ENCODE measurements around the gene NANOS2. TPM values are rescaled to one million over a fixed set of nuclear protein-coding genes. Genes with fewer than 3 reads are reported as not detected.

NANOS2 gene
- not detected for total RNA-seq

- Mint-ChIP-seq H3K36me3 (ENCODE audit: low read depth) (no peaks in the 10 kb centered on the region), H3K4me1 (peaks cover 4% of the 10 kb centered on the region)
- no peak for ATAC-seq (replicated peaks)
Observed at GRCh38 chr19:45913874-45914830, at the start of gene NANOS2. TSS of gene NANOS2 (minus strand) at chr19:45914778. CDS start at chr19:45914693, 85 bp downstream.

DNA sequence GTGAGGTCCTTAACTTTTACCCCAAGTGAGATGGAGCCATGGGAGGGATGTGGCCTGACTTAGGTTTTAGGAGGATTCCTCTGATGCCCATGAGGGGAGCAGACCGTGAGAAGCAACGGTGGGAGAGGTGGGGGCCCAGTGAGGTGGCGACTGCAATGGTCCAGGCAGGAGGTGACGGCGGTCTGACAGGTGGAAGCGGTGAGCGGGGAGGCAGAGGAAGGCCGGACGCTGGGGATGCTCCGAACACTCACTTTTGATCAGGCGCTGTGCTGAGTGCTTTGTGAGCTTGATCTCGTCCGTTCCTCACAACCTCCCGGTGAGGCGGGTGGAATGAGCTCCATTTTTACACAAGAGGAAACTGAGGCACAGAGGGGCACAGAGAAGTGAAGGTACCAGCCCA lies 47.4 kb upstream of the NANOS2 start:
- Mint-ChIP-seq H3K27ac (no peak overlapping the region), H3K36me3 (ENCODE audit: low read depth) (no peaks in the 10 kb centered on the region), H3K27me3 (peaks cover 39% of the 10 kb centered on the region), H3K4me1 (no peaks in the 10 kb centered on the region), H3K4me3 (no peak overlapping the region), H3K9me3 (no peaks in the 10 kb centered on the region)
- ATAC-seq (replicated peaks), result no peak

More at GRCh38 chr19:45913874-45914830, at the start of gene NANOS2:
- H3K9me3 Mint-ChIP-seq, result no peaks in the 10 kb centered on the region
- peaks cover 20% of the 10 kb centered on the region for H3K27me3 Mint-ChIP-seq
- no peak within 1 kb of the TSS for H3K4me3 Mint-ChIP-seq
- H3K27ac Mint-ChIP-seq, result no peak within 1 kb of the TSS

GRCh38 chr19:45960595-45961235 lies 46.1 kb upstream of the NANOS2 start:
- Mint-ChIP-seq H3K4me3 (no peak overlapping the region), H3K36me3 (ENCODE audit: low read depth) (no peaks in the 10 kb centered on the region), H3K27ac (no peak overlapping the region), H3K4me1 (no peaks in the 10 kb centered on the region), H3K27me3 (peaks cover 35% of the 10 kb centered on the region), H3K9me3 (no peaks in the 10 kb centered on the region)
- ATAC-seq (replicated peaks), result no peak

DNA sequence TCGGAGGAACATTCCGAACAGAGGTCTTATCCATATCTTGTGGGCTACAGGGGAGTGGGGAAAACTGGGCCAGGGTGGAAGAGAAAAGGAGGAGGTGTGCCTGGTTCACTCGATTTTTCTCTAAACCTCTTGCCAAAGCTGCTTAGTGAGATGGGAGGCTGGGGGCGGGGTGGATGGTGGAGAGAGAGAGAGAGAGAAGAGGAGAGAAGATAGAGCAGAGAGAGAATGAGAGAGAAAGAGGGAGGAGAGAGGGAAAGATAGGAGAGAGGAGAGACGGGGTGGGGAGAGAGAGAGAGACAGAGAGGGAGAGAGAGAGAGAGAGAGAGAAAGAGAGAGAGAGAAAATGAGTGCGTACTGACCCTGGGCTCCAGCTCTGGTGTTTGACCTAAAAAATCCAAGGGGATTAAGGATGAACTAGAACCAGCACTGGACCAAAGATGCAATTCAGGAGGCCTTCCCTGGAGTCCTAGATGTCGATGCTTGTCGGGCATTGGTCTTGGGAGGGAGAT lies 45.0 kb upstream of the NANOS2 start:
- H3K4me1 Mint-ChIP-seq, result peaks cover 7% of the 10 kb centered on the region
- no peak overlapping the region for H3K4me3 Mint-ChIP-seq
- peaks cover 39% of the 10 kb centered on the region for H3K27me3 Mint-ChIP-seq
- no peak for ATAC-seq (replicated peaks)
- no peaks in the 10 kb centered on the region for H3K9me3 Mint-ChIP-seq
- H3K27ac Mint-ChIP-seq, result no peak overlapping the region
- no peaks in the 10 kb centered on the region for H3K36me3 Mint-ChIP-seq (ENCODE audit: low read depth)

- H3K4me1 Mint-ChIP-seq, result peaks cover 7% of the 10 kb centered on the region
- H3K27me3 Mint-ChIP-seq, result peaks cover 39% of the 10 kb centered on the region
- no peak overlapping the region for H3K4me3 Mint-ChIP-seq
- no peaks in the 10 kb centered on the region for H3K36me3 Mint-ChIP-seq (ENCODE audit: low read depth)
- no peak overlapping the region for H3K27ac Mint-ChIP-seq
- H3K9me3 Mint-ChIP-seq, result no peaks in the 10 kb centered on the region
- no peak for ATAC-seq (replicated peaks)
Observed at GRCh38 chr19:45958769-45959516, 44.4 kb upstream of the NANOS2 start.

GRCh38 chr19:45958320-45958719 lies 43.7 kb upstream of the NANOS2 start:
- Mint-ChIP-seq H3K4me1 (peaks cover 8% of the 10 kb centered on the region), H3K4me3 (no peak overlapping the region), H3K27ac (no peak overlapping the region), H3K36me3 (ENCODE audit: low read depth) (no peaks in the 10 kb centered on the region), H3K27me3 (peaks cover 42% of the 10 kb centered on the region), H3K9me3 (peaks cover 1% of the 10 kb centered on the region)
- no peak for ATAC-seq (replicated peaks)

GRCh38 chr19:45955905-45956608 lies 41.5 kb upstream of the NANOS2 start:
- no peak for ATAC-seq (replicated peaks)
- Mint-ChIP-seq H3K27ac (no peak overlapping the region), H3K4me3 (no peak overlapping the region), H3K4me1 (peaks cover 12% of the 10 kb centered on the region), H3K27me3 (peaks cover 35% of the 10 kb centered on the region), H3K36me3 (ENCODE audit: low read depth) (no peaks in the 10 kb centered on the region), H3K9me3 (peaks cover 3% of the 10 kb centered on the region)

- H3K27me3 Mint-ChIP-seq, result peaks cover 28% of the 10 kb centered on the region
Observed at GRCh38 chr19:45954156-45954555, 39.6 kb upstream of the NANOS2 start.

GRCh38 chr19:45953676-45954075 lies 39.1 kb upstream of the NANOS2 start:
- H3K36me3 Mint-ChIP-seq (ENCODE audit: low read depth), result no peaks in the 10 kb centered on the region
- no peak for ATAC-seq (replicated peaks)
- H3K27ac Mint-ChIP-seq, result no peak overlapping the region
- peaks cover 3% of the 10 kb centered on the region for H3K9me3 Mint-ChIP-seq
- H3K4me1 Mint-ChIP-seq, result peaks cover 12% of the 10 kb centered on the region
- peaks cover 28% of the 10 kb centered on the region for H3K27me3 Mint-ChIP-seq
- peak overlapping the region; percentile 79 for H3K4me3 Mint-ChIP-seq

More at GRCh38 chr19:45954156-45954555, 39.6 kb upstream of the NANOS2 start:
- no peak overlapping the region for H3K4me3 Mint-ChIP-seq
- H3K4me1 Mint-ChIP-seq, result peaks cover 12% of the 10 kb centered on the region
- no peaks in the 10 kb centered on the region for H3K36me3 Mint-ChIP-seq (ENCODE audit: low read depth)
- no peak for ATAC-seq (replicated peaks)
- H3K9me3 Mint-ChIP-seq, result peaks cover 3% of the 10 kb centered on the region
- no peak overlapping the region for H3K27ac Mint-ChIP-seq

DNA sequence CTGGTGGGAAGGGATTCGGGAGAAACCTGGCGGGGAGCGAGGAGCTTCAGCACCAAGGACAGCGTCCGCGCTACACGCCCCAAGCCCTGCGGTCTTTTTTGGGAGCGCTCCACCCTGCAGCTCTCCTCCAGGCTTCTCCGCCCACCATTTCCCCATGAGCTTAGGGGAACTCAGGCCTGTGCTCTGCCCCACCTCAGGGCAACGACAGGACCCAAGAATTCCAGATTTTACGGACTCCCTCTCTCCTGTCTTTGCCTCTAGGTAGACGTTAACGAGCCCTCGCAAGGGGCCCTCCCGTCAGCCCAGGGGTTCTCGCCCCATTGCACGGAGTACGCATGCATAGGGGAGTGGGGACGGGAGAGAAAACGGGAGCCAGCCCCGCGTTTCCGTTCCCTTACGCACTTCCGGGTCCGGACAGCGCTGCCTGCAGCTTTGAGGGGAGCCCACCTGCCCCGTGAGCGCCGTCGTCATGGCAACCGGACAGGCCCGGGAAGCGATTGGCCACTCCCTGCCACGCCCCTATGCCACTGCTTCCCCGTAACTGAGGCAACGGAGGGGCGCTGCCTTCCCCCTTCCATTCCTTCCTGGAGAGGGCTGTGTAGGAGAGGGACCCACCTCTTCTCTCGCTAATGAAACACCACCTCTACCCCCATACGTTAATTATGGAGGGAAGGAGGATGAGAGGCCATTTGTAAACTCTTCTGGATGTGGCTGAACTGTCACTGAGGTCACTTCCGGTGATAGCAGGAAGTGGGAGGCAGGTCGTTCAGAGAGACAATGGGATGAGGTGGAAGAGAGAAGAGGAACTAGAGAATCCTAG lies 38.3 kb upstream of the NANOS2 start:
- H3K27me3 Mint-ChIP-seq, result peaks cover 24% of the 10 kb centered on the region
- ATAC-seq (replicated peaks), result peak; percentile 67
- no peaks in the 10 kb centered on the region for H3K36me3 Mint-ChIP-seq (ENCODE audit: low read depth)
- peaks cover 12% of the 10 kb centered on the region for H3K4me1 Mint-ChIP-seq
- H3K9me3 Mint-ChIP-seq, result peaks cover 3% of the 10 kb centered on the region
- peak overlapping the region; percentile 79 for H3K4me3 Mint-ChIP-seq
- H3K27ac Mint-ChIP-seq, result no peak overlapping the region

DNA sequence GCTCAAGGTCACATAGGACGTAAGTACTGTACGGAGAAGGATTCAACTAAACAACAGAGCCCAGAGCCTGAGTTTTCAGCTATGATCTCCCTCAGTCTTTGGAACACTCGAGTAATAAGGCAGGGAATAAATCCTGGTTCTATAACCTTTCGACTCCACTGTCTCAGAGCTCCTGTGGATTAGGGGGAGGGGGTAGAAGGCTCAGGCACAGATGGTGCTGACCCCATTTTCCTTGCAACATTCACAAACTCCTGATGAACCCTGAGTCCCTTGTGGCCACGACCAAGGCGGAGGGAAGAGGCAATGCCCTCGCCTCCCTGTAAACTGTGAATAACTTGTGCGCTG lies 37.7 kb upstream of the NANOS2 start:
- H3K27me3 Mint-ChIP-seq, result peaks cover 24% of the 10 kb centered on the region
- H3K27ac Mint-ChIP-seq, result no peak overlapping the region
- H3K4me3 Mint-ChIP-seq, result peak overlapping the region; percentile 79
- peaks cover 3% of the 10 kb centered on the region for H3K9me3 Mint-ChIP-seq
- no peaks in the 10 kb centered on the region for H3K36me3 Mint-ChIP-seq (ENCODE audit: low read depth)
- peaks cover 12% of the 10 kb centered on the region for H3K4me1 Mint-ChIP-seq
- no peak for ATAC-seq (replicated peaks)

DNA sequence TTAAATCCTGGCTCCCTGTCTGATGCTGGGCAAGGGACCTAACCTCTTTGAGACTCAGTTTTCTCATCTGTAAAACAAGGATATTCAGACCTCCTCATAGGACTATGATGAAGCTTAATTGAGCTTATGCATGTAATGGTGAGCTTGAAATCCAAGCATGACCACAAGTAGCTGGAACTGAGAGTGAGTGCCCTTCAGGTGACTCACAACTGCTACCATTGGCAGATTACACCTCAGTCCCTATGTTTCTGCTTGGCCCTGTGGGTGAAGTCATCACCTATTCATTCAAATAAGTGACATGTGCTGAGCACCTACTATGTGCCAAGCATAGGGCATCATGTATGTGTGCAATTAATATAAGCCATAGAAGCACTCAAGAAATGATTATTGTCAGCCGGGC lies 33.3 kb upstream of the NANOS2 start:
- H3K4me1 Mint-ChIP-seq, result no peaks in the 10 kb centered on the region
- peak; percentile 29 for ATAC-seq (replicated peaks)
- H3K27me3 Mint-ChIP-seq, result peaks cover 23% of the 10 kb centered on the region
- no peaks in the 10 kb centered on the region for H3K36me3 Mint-ChIP-seq (ENCODE audit: low read depth)
- H3K9me3 Mint-ChIP-seq, result no peaks in the 10 kb centered on the region
- no peak overlapping the region for H3K4me3 Mint-ChIP-seq
- H3K27ac Mint-ChIP-seq, result no peak overlapping the region

DNA sequence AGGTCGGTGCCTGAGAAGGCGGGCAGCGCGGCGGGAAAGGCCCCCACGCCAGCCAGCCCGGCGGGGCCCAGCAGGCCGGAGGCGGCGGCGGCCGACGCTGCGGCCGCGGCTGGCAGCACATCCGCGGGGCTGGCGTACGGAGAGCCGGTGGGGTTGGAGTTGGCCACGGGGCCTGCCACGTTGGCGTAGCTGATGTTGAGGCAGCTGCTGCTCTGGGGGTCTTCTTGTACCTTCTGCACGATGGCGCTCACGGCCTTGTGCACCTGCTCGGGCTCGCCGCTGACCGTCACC lies 25.9 kb upstream of the NANOS2 start:
- Mint-ChIP-seq H3K36me3 (ENCODE audit: low read depth) (no peaks in the 10 kb centered on the region), H3K27me3 (peaks cover 21% of the 10 kb centered on the region), H3K9me3 (peaks cover 3% of the 10 kb centered on the region), H3K27ac (no peak overlapping the region), H3K4me1 (peaks cover 6% of the 10 kb centered on the region), H3K4me3 (no peak overlapping the region)
- ATAC-seq (replicated peaks), result no peak
